ENCODE data around the gene MC4R. TPM values are rescaled to one million over a fixed set of nuclear protein-coding genes. Genes with fewer than 3 reads are reported as not detected.

The MC4R gene
- total RNA-seq, 4 donors from 2014 or later = 0.45 to 2.5 (median 1.0) TPM

DNA sequence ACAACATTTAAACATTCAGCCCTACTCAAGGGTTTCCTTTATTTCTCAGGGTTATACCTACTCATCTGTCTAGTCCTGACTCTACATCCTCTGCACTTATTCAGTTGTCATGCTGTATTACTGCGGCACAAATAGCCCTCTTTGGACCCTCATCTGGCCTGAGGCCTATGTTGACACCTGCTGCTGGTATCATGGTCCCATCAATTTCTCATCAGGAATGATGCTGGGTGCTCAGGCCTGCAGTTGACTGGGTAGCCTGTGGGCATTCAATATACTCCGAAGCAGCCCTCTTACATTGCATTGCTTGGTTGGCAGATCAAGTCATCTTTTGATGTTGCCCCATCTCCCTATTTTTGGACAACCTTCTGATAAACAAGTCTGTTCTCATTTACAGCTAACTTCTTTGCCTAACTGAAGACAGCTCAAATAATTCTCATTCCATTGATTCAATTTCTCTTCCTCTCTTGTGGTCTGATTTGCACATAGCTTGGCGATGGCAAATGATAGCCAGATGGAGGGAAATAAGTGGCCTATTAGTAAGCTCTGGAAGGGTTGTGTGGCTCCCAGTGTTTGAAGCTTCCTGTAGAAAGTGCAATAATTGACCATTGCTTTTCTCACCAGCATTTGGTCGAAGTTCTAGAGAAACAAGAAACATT, 19.1 kb upstream of the MC4R start:
- no peak for DNase-seq (ENCODE audit: extremely low spot score)
- no peak overlapping the region for H3K4me3 ChIP-seq
- TF ChIP-seq, protein P1, sequence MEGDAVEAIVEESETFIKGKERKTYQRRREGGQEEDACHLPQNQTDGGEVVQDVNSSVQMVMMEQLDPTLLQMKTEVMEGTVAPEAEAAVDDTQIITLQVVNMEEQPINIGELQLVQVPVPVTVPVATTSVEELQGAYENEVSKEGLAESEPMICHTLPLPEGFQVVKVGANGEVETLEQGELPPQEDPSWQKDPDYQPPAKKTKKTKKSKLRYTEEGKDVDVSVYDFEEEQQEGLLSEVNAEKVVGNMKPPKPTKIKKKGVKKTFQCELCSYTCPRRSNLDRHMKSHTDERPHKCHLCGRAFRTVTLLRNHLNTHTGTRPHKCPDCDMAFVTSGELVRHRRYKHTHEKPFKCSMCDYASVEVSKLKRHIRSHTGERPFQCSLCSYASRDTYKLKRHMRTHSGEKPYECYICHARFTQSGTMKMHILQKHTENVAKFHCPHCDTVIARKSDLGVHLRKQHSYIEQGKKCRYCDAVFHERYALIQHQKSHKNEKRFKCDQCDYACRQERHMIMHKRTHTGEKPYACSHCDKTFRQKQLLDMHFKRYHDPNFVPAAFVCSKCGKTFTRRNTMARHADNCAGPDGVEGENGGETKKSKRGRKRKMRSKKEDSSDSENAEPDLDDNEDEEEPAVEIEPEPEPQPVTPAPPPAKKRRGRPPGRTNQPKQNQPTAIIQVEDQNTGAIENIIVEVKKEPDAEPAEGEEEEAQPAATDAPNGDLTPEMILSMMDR (IDR thresholded peaks at IDR 0.05) = no peak
- TF ChIP-seq POLR2AphosphoS5 (IDR thresholded peaks at IDR 0.05) (no peak), EP300 (IDR thresholded peaks at IDR 0.05) (no peak), POLR2A (IDR thresholded peaks at IDR 0.05; ENCODE audit: low read depth) (no peak)
- H3K27ac ChIP-seq (replicated peaks in 1 of 4) = no peak overlapping the region
- H3K4me1 ChIP-seq = no peaks in the 10 kb centered on the region
- intact Hi-C loops (cut with DNase I) = no loop called here
- no peaks in the 10 kb centered on the region for H3K36me3 ChIP-seq
- no peaks in the 10 kb centered on the region for H3K9me3 ChIP-seq
- WGBS = 90% methylated on average over 4 of the region's 4 CpGs
- H3K27me3 ChIP-seq = no peaks in the 10 kb centered on the region

DNA sequence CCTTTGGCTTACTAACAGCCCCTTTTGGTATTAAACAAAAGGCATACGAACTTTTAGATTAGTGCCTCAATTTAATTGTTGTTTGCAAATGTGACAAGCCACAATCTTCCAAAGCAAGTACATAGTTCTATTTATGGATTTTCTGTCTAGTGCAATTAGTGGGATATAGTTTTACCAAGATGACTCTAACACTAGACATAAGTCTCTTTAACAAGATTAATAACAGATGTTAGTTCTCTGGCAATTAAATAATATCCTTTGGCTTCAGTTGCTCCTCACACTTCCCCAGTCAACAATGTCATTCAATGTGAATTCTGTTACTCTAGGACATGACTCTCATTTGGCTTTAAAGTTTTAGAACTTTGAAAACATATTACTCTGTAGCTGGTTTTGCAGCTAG, 16.7 kb upstream of the MC4R start:
- no peak for DNase-seq (ENCODE audit: extremely low spot score)
- intact Hi-C loops (cut with DNase I) = no loop called here
- H3K27ac ChIP-seq (replicated peaks in 1 of 4) = no peak overlapping the region
- H3K4me3 ChIP-seq = no peak overlapping the region
- no peaks in the 10 kb centered on the region for H3K4me1 ChIP-seq
- no peaks in the 10 kb centered on the region for H3K27me3 ChIP-seq
- no peaks in the 10 kb centered on the region for H3K9me3 ChIP-seq
- TF ChIP-seq POLR2AphosphoS5 (IDR thresholded peaks at IDR 0.05) (no peak), EP300 (IDR thresholded peaks at IDR 0.05) (no peak), POLR2A (IDR thresholded peaks at IDR 0.05; ENCODE audit: low read depth) (no peak)
- WGBS = 66% methylated on average over 1 of the region's 1 CpG
- H3K36me3 ChIP-seq = no peaks in the 10 kb centered on the region

DNA sequence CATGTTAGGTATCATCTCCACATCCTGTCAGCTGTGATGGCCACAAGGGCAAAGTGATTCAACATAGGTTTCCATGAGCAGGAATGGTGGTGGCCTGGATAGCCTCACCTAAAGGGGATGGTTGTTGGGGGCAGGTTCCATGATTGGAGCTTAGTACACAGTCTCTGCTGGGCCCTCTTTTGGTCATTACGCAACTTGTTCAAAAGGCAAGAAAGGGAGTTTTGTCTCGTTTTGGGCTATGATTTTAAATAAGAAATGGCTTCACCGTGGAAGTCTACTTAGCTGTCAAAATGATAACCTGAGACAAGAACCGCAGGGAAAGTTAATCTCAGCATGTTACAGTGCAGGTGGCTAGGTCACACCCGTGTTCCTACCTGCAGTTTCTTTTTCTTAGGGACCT, 13.1 kb upstream of the MC4R start:
- Histone ChIP-seq H3K27me3 (no peaks in the 10 kb centered on the region), H3K4me1 (no peaks in the 10 kb centered on the region), H3K36me3 (no peaks in the 10 kb centered on the region), H3K4me3 (no peak overlapping the region), H3K27ac (replicated peaks in 1 of 4) (no peak overlapping the region), H3K9me3 (no peaks in the 10 kb centered on the region)
- WGBS = 90% methylated on average over 5 of the region's 5 CpGs
- DNase-seq (ENCODE audit: extremely low spot score) = no peak
- TF ChIP-seq POLR2A (IDR thresholded peaks at IDR 0.05; ENCODE audit: low read depth) = no peak
- TF ChIP-seq, protein P1 (IDR thresholded peaks at IDR 0.05) = no peak
- TF ChIP-seq EP300 (IDR thresholded peaks at IDR 0.05) = no peak
- no peak for TF ChIP-seq POLR2AphosphoS5 (IDR thresholded peaks at IDR 0.05)
- intact Hi-C loops (cut with DNase I) = no loop called here

DNA sequence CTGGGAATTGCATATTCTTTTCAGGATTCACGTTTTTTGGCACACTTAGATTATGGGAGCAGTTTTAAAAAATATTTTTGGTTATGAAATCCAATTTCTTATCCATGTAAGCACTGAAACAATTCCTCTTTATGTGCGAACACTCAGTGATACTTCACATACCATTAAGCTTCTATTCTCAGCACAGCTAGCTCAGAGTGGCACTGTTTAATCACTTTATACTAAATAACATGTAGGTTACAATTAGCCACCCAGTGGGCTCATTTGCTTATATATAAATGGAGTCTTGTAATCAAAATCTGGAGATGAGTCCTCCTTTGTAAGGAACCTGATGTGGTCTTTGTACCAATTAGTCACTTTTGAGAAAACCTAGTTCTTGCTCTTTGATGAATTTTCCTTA, 11.3 kb upstream of the MC4R start:
- Histone ChIP-seq H3K4me1 (no peaks in the 10 kb centered on the region), H3K27ac (replicated peaks in 1 of 4) (no peak overlapping the region), H3K9me3 (no peaks in the 10 kb centered on the region), H3K4me3 (no peak overlapping the region), H3K36me3 (no peaks in the 10 kb centered on the region), H3K27me3 (no peaks in the 10 kb centered on the region)
- TF ChIP-seq POLR2A (IDR thresholded peaks at IDR 0.05; ENCODE audit: low read depth) (no peak), POLR2AphosphoS5 (IDR thresholded peaks at IDR 0.05) (no peak), EP300 (IDR thresholded peaks at IDR 0.05) (no peak)
- TF ChIP-seq, protein P1 (IDR thresholded peaks at IDR 0.05) = no peak
- intact Hi-C loops (cut with DNase I) = no loop called here
- DNase-seq (ENCODE audit: extremely low spot score) = no peak
- 85% methylated on average over 2 of the region's 2 CpGs for WGBS

DNA sequence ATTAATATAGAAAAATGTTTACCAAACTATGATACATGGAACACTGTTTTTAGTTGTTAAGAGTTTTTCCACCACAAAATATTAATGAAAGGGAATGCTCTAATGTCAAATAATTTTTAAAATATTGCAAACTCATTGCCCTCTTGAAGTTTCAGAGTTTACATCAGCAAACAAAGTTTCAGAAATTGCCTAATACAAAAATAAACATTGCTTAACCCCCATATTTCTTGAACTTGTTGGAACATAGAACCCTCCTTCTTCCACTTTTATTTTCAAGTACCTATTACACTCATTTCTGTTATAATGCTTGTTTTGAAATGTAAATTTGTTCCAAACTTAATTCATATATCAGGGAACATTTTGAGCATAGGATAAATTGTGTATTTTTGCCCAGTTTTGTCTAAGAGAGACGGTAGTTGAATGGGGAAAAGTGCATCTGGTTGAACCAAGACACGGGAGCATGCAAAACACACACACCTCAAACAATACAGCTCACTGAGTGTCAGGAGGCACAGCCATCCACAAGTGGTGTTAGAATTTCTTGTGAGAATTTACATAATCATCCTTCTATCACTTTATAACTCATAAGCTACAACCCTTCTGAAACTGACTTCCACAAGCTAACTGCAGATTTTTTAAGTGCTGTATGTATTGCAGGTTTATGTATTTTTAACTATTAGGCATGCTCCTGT, 5.3 kb upstream of the MC4R start:
- H3K4me3 ChIP-seq = no peak overlapping the region
- H3K27ac ChIP-seq (replicated peaks in 1 of 4) = no peak overlapping the region
- TF ChIP-seq POLR2AphosphoS5 (IDR thresholded peaks at IDR 0.05) (no peak), EP300 (IDR thresholded peaks at IDR 0.05) (no peak), POLR2A (IDR thresholded peaks at IDR 0.05; ENCODE audit: low read depth) (no peak)
- TF ChIP-seq, protein P1 (IDR thresholded peaks at IDR 0.05) = no peak
- no peak for DNase-seq (ENCODE audit: extremely low spot score)
- H3K9me3 ChIP-seq = no peaks in the 10 kb centered on the region
- WGBS = 68% methylated on average over 2 of the region's 2 CpGs
- intact Hi-C loops (cut with DNase I) = no loop called here
- H3K27me3 ChIP-seq = no peaks in the 10 kb centered on the region
- no peaks in the 10 kb centered on the region for H3K36me3 ChIP-seq
- H3K4me1 ChIP-seq = peaks cover 0 to 2% (median under 1%) of the 10 kb centered on the region in 4 donors

Measured in esophagus muscularis mucosa (tissue), 4 donors.